Liver (tissue), 9 donors: ENCODE data around the gene NAP1L4. TPM values are rescaled to one million over a fixed set of nuclear protein-coding genes. Genes with fewer than 3 reads are reported as not detected.

Experiments
- DNase-seq: peaks from one replicate; pipeline ENCODE4 v3.0.0-alpha.2; 2017; ENCODE audit warnings: low spot score
- H3K27ac ChIP-seq, 2 donors: one replicate each; pipeline ENCODE4 v1.7.0; 2013; ENCODE audit warnings: inconsistent platforms in 2 of 2, low read length in 2 of 2, control low read depth in 1 of 2, low read depth in 1 of 2, mild to moderate bottlenecking in 1 of 2
- H3K27me3 ChIP-seq, 4 donors: one replicate each; pipeline versions ENCODE4 v1.6.1 to v1.7.0; 2013; ENCODE audit warnings: low read length in 3 of 4, inconsistent platforms in 1 of 4, mild to moderate bottlenecking in 1 of 4, moderate library complexity in 1 of 4; ENCODE audit not compliant: control insufficient read depth in 4 of 4, insufficient read depth in 4 of 4
- H3K36me3 ChIP-seq, 4 donors: one replicate each; pipeline versions ENCODE4 v1.6.1 to v1.7.0; 2013; ENCODE audit warnings: low read length in 3 of 4, mild to moderate bottlenecking in 3 of 4, low read depth in 1 of 4, moderate library complexity in 1 of 4; ENCODE audit not compliant: control insufficient read depth in 4 of 4, insufficient read depth in 3 of 4
- H3K4me1 ChIP-seq, 4 donors: one replicate each; pipeline versions ENCODE4 v1.6.1 to v1.7.0; 2013; ENCODE audit warnings: low read length in 3 of 4, mild to moderate bottlenecking in 3 of 4, moderate library complexity in 1 of 4; ENCODE audit not compliant: control insufficient read depth in 4 of 4, insufficient read depth in 4 of 4
- H3K4me3 ChIP-seq, 3 donors: one replicate each; pipeline versions ENCODE4 v1.6.1 to v1.7.0; 2013; ENCODE audit warnings: low read length in 3 of 3, control low read depth in 1 of 3, low read depth in 1 of 3, mild to moderate bottlenecking in 1 of 3
- H3K9ac ChIP-seq, 2 donors: one replicate each; pipeline ENCODE4 v1.7.0; 2013; ENCODE audit warnings: low read length in 2 of 2, mild to moderate bottlenecking in 2 of 2, moderate library complexity in 2 of 2, control low read depth in 1 of 2, low read depth in 1 of 2
- H3K9me3 ChIP-seq, 4 donors: one replicate each; pipeline versions ENCODE4 v1.6.1 to v1.7.0; 2013; ENCODE audit warnings: low read length in 3 of 4; ENCODE audit not compliant: control insufficient read depth in 4 of 4
- CTCF ChIP-seq: fragments of 150-350 bp; IDR thresholded peaks from 2 replicates; pipeline ENCODE4 v1.5.1; 2017; ENCODE audit warnings: improper control_type of control experiment, low read depth, low read length; ENCODE audit not compliant: missing input control
- EGR1 ChIP-seq, 2 donors: IDR thresholded peaks; 2 replicates each; pipeline ENCODE4 v1.6.1; 2016 to 2018; ENCODE audit warnings: antibody characterized with exemption in 2 of 2, low read depth in 2 of 2
- FOXA1 ChIP-seq: IDR thresholded peaks from 2 replicates; pipeline ENCODE4 v1.6.1; 2016; ENCODE audit warnings: antibody characterized with exemption
- FOXA2 ChIP-seq: IDR thresholded peaks from 2 replicates; pipeline ENCODE4 v1.6.1; 2016; ENCODE audit warnings: antibody characterized with exemption
- GABPA ChIP-seq, 2 donors: IDR thresholded peaks in 1 of 2; conservative IDR thresholded peaks in 1 of 2; 2 replicates each; pipeline ENCODE4 v1.6.1; 2016; ENCODE audit warnings: antibody characterized with exemption in 2 of 2, mild to moderate bottlenecking in 1 of 2, moderate library complexity in 1 of 2
- HNF4A ChIP-seq, 2 donors: conservative IDR thresholded peaks; 2 replicates each; pipeline ENCODE4 v1.6.1; 2016; ENCODE audit warnings: antibody characterized with exemption in 2 of 2, mild to moderate bottlenecking in 2 of 2
- HNF4G ChIP-seq: IDR thresholded peaks from 2 replicates; pipeline ENCODE4 v1.6.1; 2016; ENCODE audit warnings: antibody characterized with exemption
- JUND ChIP-seq, 2 donors: IDR thresholded peaks; 2 replicates each; pipeline ENCODE4 v1.6.1; 2016; ENCODE audit warnings: antibody characterized with exemption in 2 of 2
- MAX ChIP-seq: IDR thresholded peaks from 2 replicates; pipeline ENCODE4 v1.6.1; 2016; ENCODE audit warnings: antibody characterized with exemption
- NR2F2 ChIP-seq: IDR thresholded peaks from 2 replicates; pipeline ENCODE4 v1.6.1; 2016; ENCODE audit warnings: antibody characterized with exemption
- RAD21 ChIP-seq, 2 donors: IDR thresholded peaks; 2 replicates each; pipeline ENCODE4 v1.6.1; 2016; ENCODE audit warnings: antibody characterized with exemption in 2 of 2, mild to moderate bottlenecking in 2 of 2
- RXRA ChIP-seq, 2 donors: IDR thresholded peaks; 2 replicates each; pipeline ENCODE4 v1.6.1; 2017 to 2018; ENCODE audit warnings: antibody characterized with exemption in 2 of 2, mild to moderate bottlenecking in 1 of 2
- SP1 ChIP-seq: IDR thresholded peaks from 2 replicates; pipeline ENCODE4 v1.6.1; 2018; ENCODE audit warnings: antibody characterized with exemption, mild to moderate bottlenecking
- TAF1 ChIP-seq: conservative IDR thresholded peaks from 2 replicates; pipeline ENCODE4 v1.6.1; 2016; ENCODE audit warnings: antibody characterized with exemption, mild to moderate bottlenecking
- YY1 ChIP-seq: IDR thresholded peaks from 2 replicates; pipeline ENCODE4 v1.6.1; 2016; ENCODE audit warnings: antibody characterized with exemption, mild to moderate bottlenecking
- ZBTB33 ChIP-seq: IDR thresholded peaks from 2 replicates; pipeline ENCODE4 v1.6.1; 2016; ENCODE audit warnings: antibody characterized with exemption
- WGBS: extraction: QIAGEN DNeasy Blood & Tissue Kit; methylation state at CpG from one replicate; pipeline ENCODE4 v1.1.7; 2013; 5-methylcytosine and 5-hydroxymethylcytosine counted together
- polyA plus RNA-seq, 2 donors: library from polyadenylated mRNA; stranded (reverse) in 1 of 2; unstranded in 1 of 2; fragments of 200-250 nt in 1 of 2; fragments of >200 nt in 1 of 2; fragmentation: Nextera tagmentation in 1 of 2; extraction: Ambion mirVana in 1 of 2; gene quantifications; one replicate each; pipeline versions ENCODE4 v1.2.1 to v1.2.3, GENCODE V29; 2013 to 2015
- total RNA-seq, 2 donors: library from RNA; depleted of rRNA; stranded (reverse); fragments of >200 nt; gene quantifications; one replicate each; pipeline ENCODE4 v1.2.3, GENCODE V29; 2014
- TF ChIP-seq, protein P1 (sequence below): IDR thresholded peaks from 2 replicates; pipeline ENCODE4 v1.6.1; 2016; ENCODE audit warnings: antibody characterized with exemption
- TF ChIP-seq, protein P2 (sequence below): IDR thresholded peaks from 2 replicates; pipeline ENCODE4 v1.6.1; 2016; ENCODE audit warnings: antibody characterized with exemption, mild to moderate bottlenecking
- donor health status: healthy.
- donor health status: healthy.
- donor health status: healthy.
- donor health status: healthy.
- donor health status: healthy.

The NAP1L4 gene
- total and polyA plus RNA-seq, 4 donors, result 33.2 to 110 (median 46.7) TPM

GRCh38 chr11:2981130-2981529, 11.0 kb downstream of the NAP1L4 start:
- no peak overlapping the region for H3K27ac ChIP-seq
- WGBS, result 92% methylated on average over 8 of the region's 8 CpGs
- no peaks in the 10 kb centered on the region for H3K9me3 ChIP-seq
- peaks cover 3 to 17% (median 9%) of the 10 kb centered on the region in 4 donors for H3K4me1 ChIP-seq
- no peak for DNase-seq
- H3K36me3 ChIP-seq, result peaks cover 2 to 24% (median 20%) of the 10 kb centered on the region in 4 donors
- TF ChIP-seq, protein P1, sequence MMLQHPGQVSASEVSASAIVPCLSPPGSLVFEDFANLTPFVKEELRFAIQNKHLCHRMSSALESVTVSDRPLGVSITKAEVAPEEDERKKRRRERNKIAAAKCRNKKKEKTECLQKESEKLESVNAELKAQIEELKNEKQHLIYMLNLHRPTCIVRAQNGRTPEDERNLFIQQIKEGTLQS, result no peak
- TF ChIP-seq GABPA (IDR thresholded peaks at IDR 0.05 in 1 of 2, conservative IDR thresholded peaks at IDR 0.05 in 1 of 2) (no peak), FOXA2 (no peak), ZBTB33 (no peak), CTCF (no peak), TAF1 (no peak), NR2F2 (no peak), EGR1 (IDR thresholded peaks at IDR 0.05; ENCODE audit: low read depth in 2 of 2) (no peak), HNF4A (conservative IDR thresholded peaks at IDR 0.05) (no peak), RAD21 (IDR thresholded peaks at IDR 0.05) (no peak), JUND (IDR thresholded peaks at IDR 0.05) (no peak), MAX (no peak), RXRA (IDR thresholded peaks at IDR 0.05) (no peak), HNF4G (no peak), FOXA1 (no peak), SP1 (no peak), YY1 (no peak)
- TF ChIP-seq, protein P2, sequence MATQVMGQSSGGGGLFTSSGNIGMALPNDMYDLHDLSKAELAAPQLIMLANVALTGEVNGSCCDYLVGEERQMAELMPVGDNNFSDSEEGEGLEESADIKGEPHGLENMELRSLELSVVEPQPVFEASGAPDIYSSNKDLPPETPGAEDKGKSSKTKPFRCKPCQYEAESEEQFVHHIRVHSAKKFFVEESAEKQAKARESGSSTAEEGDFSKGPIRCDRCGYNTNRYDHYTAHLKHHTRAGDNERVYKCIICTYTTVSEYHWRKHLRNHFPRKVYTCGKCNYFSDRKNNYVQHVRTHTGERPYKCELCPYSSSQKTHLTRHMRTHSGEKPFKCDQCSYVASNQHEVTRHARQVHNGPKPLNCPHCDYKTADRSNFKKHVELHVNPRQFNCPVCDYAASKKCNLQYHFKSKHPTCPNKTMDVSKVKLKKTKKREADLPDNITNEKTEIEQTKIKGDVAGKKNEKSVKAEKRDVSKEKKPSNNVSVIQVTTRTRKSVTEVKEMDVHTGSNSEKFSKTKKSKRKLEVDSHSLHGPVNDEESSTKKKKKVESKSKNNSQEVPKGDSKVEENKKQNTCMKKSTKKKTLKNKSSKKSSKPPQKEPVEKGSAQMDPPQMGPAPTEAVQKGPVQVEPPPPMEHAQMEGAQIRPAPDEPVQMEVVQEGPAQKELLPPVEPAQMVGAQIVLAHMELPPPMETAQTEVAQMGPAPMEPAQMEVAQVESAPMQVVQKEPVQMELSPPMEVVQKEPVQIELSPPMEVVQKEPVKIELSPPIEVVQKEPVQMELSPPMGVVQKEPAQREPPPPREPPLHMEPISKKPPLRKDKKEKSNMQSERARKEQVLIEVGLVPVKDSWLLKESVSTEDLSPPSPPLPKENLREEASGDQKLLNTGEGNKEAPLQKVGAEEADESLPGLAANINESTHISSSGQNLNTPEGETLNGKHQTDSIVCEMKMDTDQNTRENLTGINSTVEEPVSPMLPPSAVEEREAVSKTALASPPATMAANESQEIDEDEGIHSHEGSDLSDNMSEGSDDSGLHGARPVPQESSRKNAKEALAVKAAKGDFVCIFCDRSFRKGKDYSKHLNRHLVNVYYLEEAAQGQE, result no peak
- no peak overlapping the region for H3K4me3 ChIP-seq
- no peak overlapping the region for H3K9ac ChIP-seq
- no peaks in the 10 kb centered on the region for H3K27me3 ChIP-seq
